SK-N-SH treated with all-trans-retinoic acid at 6 μM for 48 hours (cell line): Measurements from ENCODE around the gene DAGLB.

ENCODE experiments used
- ATAC-seq: fragments of 200-7000 bp; cut with Tn5 transposase; 3 replicates; pipeline ENCODE4 v1.9.1; 2020; ENCODE audit warnings: mild to moderate bottlenecking, moderate library complexity
- BACH2 ChIP-seq: fragments of 250-450 bp; sonication (Bioruptor Pico); IDR thresholded peaks from 2 replicates; pipeline ENCODE4 v1.9.0; 2021; ENCODE audit warnings: mild to moderate bottlenecking, borderline replicate concordance
- CSDC2 ChIP-seq: fragments of 250-450 bp; sonication (Bioruptor Pico); IDR thresholded peaks from 2 replicates; pipeline ENCODE4 v1.5.0; 2020; ENCODE audit warnings: mild to moderate bottlenecking, moderate library complexity
- ESRRG ChIP-seq: fragments of 250-450 bp; sonication (Bioruptor Pico); IDR thresholded peaks from 2 replicates; pipeline ENCODE4 v1.6.1; 2021; ENCODE audit warnings: mild to moderate bottlenecking
- GLIS3 ChIP-seq: fragments of 250-450 bp; sonication (Bioruptor Pico); IDR thresholded peaks from 2 replicates; pipeline ENCODE4 v1.5.0; 2020; ENCODE audit warnings: mild to moderate bottlenecking, moderate library complexity
- ISL1 ChIP-seq: fragments of 250-450 bp; sonication (Bioruptor Pico); IDR thresholded peaks from 2 replicates; pipeline ENCODE4 v2.1.2; 2022; ENCODE audit warnings: mild to moderate bottlenecking, moderate library complexity
- OSR1 ChIP-seq: fragments of 250-450 bp; sonication (Bioruptor Pico); IDR thresholded peaks from 2 replicates; pipeline ENCODE4 v1.8.0; 2022; ENCODE audit warnings: moderate library complexity, mild to moderate bottlenecking, inconsistent platforms
- PPARA ChIP-seq: fragments of 250-450 bp; sonication (Bioruptor Pico); IDR thresholded peaks from 2 replicates; pipeline ENCODE4 v1.5.0; 2020; ENCODE audit warnings: mild to moderate bottlenecking, borderline replicate concordance
- SNAI2 ChIP-seq: fragments of 250-450 bp; sonication (Bioruptor Pico); IDR thresholded peaks from 2 replicates; pipeline ENCODE4 v1.5.0; 2020; ENCODE audit warnings: mild to moderate bottlenecking, moderate library complexity
- TCF4 ChIP-seq: fragments of 250-450 bp; sonication (Bioruptor Pico); IDR thresholded peaks from 2 replicates; pipeline ENCODE4 v1.8.0; 2021; ENCODE audit warnings: mild to moderate bottlenecking, moderate library complexity, borderline replicate concordance
- TOX ChIP-seq: fragments of 250-450 bp; sonication (Bioruptor Pico); IDR thresholded peaks from 2 replicates; pipeline ENCODE4 v1.8.0; 2021; ENCODE audit warnings: mild to moderate bottlenecking, moderate library complexity, borderline replicate concordance
- ZFP3 ChIP-seq: fragments of 250-450 bp; sonication (Bioruptor Pico); IDR thresholded peaks from 2 replicates; pipeline ENCODE4 v1.5.0; 2020; ENCODE audit warnings: mild to moderate bottlenecking, moderate library complexity
- ZFP30 ChIP-seq: fragments of 450-650 bp; formaldehyde crosslinking; IDR thresholded peaks from 2 replicates; pipeline ENCODE4 v1.5.0; 2022; ENCODE audit warnings: mild to moderate bottlenecking, moderate library complexity
- ZNF565 ChIP-seq: fragments of 450-650 bp; formaldehyde crosslinking; conservative IDR thresholded peaks from 2 replicates; pipeline ENCODE4 v1.5.0; 2020; ENCODE audit warnings: low read depth, mild to moderate bottlenecking, moderate library complexity
- ZNF70 ChIP-seq: fragments of 450-650 bp; formaldehyde crosslinking; IDR thresholded peaks from 2 replicates; pipeline ENCODE4 v1.5.0; 2020; ENCODE audit warnings: mild to moderate bottlenecking, moderate library complexity
- ZNF8 ChIP-seq: fragments of 450-650 bp; formaldehyde crosslinking; IDR thresholded peaks from 2 replicates; pipeline ENCODE4 v1.5.0; 2020; ENCODE audit warnings: mild to moderate bottlenecking, moderate library complexity
- TF ChIP-seq, protein P1 (sequence below): fragments of 250-450 bp; sonication (Bioruptor Pico); IDR thresholded peaks from 2 replicates; pipeline ENCODE4 v1.5.1; 2020; ENCODE audit warnings: low read depth, mild to moderate bottlenecking, moderate library complexity
- TF ChIP-seq, protein P2 (sequence below): fragments of 250-450 bp; sonication (Bioruptor Pico); IDR thresholded peaks from 2 replicates; pipeline ENCODE4 v1.5.1; 2021; ENCODE audit warnings: mild to moderate bottlenecking, moderate library complexity
- TF ChIP-seq, protein P3 (sequence below): fragments of 250-450 bp; sonication (Bioruptor Pico); IDR thresholded peaks from 2 replicates; pipeline ENCODE4 v1.5.0; 2020; ENCODE audit warnings: mild to moderate bottlenecking, moderate library complexity
- TF ChIP-seq, protein P4 (sequence below): fragments of 250-450 bp; sonication (Bioruptor Pico); IDR thresholded peaks from 2 replicates; pipeline ENCODE4 v1.8.0; 2021; ENCODE audit warnings: low read depth, mild to moderate bottlenecking, moderate library complexity, borderline replicate concordance
- TF ChIP-seq, protein P5 (sequence below): fragments of 250-450 bp; sonication (Bioruptor Pico); IDR thresholded peaks from 2 replicates; pipeline ENCODE4 v1.8.0; 2020; ENCODE audit warnings: mild to moderate bottlenecking, moderate library complexity, borderline replicate concordance

Gene DAGLB, protein sequence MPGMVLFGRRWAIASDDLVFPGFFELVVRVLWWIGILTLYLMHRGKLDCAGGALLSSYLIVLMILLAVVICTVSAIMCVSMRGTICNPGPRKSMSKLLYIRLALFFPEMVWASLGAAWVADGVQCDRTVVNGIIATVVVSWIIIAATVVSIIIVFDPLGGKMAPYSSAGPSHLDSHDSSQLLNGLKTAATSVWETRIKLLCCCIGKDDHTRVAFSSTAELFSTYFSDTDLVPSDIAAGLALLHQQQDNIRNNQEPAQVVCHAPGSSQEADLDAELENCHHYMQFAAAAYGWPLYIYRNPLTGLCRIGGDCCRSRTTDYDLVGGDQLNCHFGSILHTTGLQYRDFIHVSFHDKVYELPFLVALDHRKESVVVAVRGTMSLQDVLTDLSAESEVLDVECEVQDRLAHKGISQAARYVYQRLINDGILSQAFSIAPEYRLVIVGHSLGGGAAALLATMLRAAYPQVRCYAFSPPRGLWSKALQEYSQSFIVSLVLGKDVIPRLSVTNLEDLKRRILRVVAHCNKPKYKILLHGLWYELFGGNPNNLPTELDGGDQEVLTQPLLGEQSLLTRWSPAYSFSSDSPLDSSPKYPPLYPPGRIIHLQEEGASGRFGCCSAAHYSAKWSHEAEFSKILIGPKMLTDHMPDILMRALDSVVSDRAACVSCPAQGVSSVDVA

DNA sequence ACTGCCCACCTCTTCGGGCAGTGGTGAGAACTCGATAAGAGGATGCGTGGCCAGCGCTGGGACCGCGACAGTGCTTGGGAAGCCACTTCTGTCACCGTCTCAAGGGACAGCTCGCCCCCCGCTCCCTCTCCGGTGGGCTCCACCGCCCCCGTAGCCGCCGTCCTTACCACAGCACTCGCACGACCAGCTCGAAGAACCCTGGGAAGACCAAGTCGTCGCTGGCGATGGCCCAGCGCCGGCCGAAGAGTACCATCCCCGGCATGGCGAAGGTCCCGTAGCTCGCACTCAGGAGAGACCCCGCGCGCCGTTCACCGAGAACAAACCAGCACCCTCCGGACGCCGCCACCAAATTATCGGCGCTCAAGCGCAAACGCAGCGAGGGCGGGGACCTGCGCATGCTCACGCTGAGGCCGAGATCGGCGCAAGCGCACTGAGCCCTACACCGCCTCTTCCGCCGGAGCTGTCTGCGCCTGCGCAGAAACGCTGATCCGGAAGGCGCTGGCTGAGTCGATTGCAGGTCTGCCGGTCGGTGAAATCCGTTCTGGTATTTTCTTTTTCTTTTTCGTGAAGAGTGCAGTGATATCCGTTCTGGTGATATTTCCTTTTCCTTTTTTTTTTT lies at the start of gene DAGLB:
Gene DAGLB (minus strand): TSS at position 374 of the 619 bp plus-strand sequence. CDS start 112 bp downstream, at position 262.
- TF ChIP-seq TOX (CRISPR knock-in tag) (no peak), ZFP30 (CRISPR knock-in tag) (no peak), PPARA (CRISPR knock-in tag) (no peak), GLIS3 (CRISPR knock-in tag) (no peak), SNAI2 (CRISPR knock-in tag) (no peak), BACH2 (CRISPR knock-in tag) (no peak)
- TF ChIP-seq, protein P1, sequence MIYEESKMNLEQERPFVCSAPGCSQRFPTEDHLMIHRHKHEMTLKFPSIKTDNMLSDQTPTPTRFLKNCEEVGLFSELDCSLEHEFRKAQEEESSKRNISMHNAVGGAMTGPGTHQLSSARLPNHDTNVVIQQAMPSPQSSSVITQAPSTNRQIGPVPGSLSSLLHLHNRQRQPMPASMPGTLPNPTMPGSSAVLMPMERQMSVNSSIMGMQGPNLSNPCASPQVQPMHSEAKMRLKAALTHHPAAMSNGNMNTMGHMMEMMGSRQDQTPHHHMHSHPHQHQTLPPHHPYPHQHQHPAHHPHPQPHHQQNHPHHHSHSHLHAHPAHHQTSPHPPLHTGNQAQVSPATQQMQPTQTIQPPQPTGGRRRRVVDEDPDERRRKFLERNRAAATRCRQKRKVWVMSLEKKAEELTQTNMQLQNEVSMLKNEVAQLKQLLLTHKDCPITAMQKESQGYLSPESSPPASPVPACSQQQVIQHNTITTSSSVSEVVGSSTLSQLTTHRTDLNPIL (CRISPR knock-in tag), result no peak
- TF ChIP-seq, protein P2, sequence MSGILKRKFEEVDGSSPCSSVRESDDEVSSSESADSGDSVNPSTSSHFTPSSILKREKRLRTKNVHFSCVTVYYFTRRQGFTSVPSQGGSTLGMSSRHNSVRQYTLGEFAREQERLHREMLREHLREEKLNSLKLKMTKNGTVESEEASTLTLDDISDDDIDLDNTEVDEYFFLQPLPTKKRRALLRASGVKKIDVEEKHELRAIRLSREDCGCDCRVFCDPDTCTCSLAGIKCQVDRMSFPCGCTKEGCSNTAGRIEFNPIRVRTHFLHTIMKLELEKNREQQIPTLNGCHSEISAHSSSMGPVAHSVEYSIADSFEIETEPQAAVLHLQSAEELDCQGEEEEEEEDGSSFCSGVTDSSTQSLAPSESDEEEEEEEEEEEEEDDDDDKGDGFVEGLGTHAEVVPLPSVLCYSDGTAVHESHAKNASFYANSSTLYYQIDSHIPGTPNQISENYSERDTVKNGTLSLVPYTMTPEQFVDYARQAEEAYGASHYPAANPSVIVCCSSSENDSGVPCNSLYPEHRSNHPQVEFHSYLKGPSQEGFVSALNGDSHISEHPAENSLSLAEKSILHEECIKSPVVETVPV (CRISPR knock-in tag), result no peak
- TF ChIP-seq, protein P3, sequence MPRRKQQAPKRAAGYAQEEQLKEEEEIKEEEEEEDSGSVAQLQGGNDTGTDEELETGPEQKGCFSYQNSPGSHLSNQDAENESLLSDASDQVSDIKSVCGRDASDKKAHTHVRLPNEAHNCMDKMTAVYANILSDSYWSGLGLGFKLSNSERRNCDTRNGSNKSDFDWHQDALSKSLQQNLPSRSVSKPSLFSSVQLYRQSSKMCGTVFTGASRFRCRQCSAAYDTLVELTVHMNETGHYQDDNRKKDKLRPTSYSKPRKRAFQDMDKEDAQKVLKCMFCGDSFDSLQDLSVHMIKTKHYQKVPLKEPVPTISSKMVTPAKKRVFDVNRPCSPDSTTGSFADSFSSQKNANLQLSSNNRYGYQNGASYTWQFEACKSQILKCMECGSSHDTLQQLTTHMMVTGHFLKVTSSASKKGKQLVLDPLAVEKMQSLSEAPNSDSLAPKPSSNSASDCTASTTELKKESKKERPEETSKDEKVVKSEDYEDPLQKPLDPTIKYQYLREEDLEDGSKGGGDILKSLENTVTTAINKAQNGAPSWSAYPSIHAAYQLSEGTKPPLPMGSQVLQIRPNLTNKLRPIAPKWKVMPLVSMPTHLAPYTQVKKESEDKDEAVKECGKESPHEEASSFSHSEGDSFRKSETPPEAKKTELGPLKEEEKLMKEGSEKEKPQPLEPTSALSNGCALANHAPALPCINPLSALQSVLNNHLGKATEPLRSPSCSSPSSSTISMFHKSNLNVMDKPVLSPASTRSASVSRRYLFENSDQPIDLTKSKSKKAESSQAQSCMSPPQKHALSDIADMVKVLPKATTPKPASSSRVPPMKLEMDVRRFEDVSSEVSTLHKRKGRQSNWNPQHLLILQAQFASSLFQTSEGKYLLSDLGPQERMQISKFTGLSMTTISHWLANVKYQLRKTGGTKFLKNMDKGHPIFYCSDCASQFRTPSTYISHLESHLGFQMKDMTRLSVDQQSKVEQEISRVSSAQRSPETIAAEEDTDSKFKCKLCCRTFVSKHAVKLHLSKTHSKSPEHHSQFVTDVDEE, result no peak
- TF ChIP-seq, protein P4, sequence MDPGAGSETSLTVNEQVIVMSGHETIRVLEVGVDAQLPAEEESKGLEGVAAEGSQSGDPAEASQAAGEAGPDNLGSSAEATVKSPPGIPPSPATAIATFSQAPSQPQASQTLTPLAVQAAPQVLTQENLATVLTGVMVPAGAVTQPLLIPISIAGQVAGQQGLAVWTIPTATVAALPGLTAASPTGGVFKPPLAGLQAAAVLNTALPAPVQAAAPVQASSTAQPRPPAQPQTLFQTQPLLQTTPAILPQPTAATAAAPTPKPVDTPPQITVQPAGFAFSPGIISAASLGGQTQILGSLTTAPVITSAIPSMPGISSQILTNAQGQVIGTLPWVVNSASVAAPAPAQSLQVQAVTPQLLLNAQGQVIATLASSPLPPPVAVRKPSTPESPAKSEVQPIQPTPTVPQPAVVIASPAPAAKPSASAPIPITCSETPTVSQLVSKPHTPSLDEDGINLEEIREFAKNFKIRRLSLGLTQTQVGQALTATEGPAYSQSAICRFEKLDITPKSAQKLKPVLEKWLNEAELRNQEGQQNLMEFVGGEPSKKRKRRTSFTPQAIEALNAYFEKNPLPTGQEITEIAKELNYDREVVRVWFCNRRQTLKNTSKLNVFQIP (CRISPR knock-in tag), result no peak
- ATAC-seq, result peak; percentile 77

DNA sequence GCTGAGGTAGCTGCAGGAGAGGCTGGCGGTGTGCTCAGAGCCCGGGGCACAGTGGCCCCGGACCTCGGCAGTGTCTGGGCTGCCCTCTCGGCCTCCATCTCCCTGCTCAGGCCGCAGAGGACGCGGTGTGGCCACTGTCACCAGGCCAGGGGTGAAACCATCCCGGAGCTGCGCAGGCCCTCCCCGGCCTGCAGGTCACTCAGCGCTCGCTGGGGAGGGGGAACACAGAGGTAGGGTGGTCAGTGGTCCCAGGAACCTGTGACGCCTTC lies 49.8 kb upstream of the DAGLB start:
- TF ChIP-seq, protein P5, sequence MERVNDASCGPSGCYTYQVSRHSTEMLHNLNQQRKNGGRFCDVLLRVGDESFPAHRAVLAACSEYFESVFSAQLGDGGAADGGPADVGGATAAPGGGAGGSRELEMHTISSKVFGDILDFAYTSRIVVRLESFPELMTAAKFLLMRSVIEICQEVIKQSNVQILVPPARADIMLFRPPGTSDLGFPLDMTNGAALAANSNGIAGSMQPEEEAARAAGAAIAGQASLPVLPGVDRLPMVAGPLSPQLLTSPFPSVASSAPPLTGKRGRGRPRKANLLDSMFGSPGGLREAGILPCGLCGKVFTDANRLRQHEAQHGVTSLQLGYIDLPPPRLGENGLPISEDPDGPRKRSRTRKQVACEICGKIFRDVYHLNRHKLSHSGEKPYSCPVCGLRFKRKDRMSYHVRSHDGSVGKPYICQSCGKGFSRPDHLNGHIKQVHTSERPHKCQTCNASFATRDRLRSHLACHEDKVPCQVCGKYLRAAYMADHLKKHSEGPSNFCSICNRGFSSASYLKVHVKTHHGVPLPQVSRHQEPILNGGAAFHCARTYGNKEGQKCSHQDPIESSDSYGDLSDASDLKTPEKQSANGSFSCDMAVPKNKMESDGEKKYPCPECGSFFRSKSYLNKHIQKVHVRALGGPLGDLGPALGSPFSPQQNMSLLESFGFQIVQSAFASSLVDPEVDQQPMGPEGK (CRISPR knock-in tag), result no peak
- TF ChIP-seq OSR1 (CRISPR knock-in tag) (no peak), ZFP3 (CRISPR knock-in tag) (no peak), TCF4 (CRISPR knock-in tag) (no peak), ZFP30 (CRISPR knock-in tag) (no peak), BACH2 (CRISPR knock-in tag) (no peak), ZNF70 (CRISPR knock-in tag) (no peak), GLIS3 (CRISPR knock-in tag) (no peak), ZNF8 (CRISPR knock-in tag) (no peak), ISL1 (CRISPR knock-in tag) (no peak), SNAI2 (CRISPR knock-in tag) (no peak), TOX (CRISPR knock-in tag) (no peak), ESRRG (CRISPR knock-in tag) (no peak), CSDC2 (no peak), ZNF565 (CRISPR knock-in tag) (no peak)
- TF ChIP-seq, protein P4 (CRISPR knock-in tag), result no peak
- TF ChIP-seq, protein P1 (CRISPR knock-in tag), result no peak
- TF ChIP-seq, protein P3, result no peak
- no peak for ATAC-seq
